Mucosa of stomach (tissue), 1 donor: ENCODE measurements around the gene URI1.

Source experiments
- H3K27me3 ChIP-seq: one replicate; pipeline ENCODE4 v1.7.0; 2013; ENCODE audit warnings: mild to moderate bottlenecking, low read length; ENCODE audit not compliant: control insufficient read depth, insufficient read depth
- H3K36me3 ChIP-seq: one replicate; pipeline ENCODE4 v1.7.0; 2013; ENCODE audit warnings: low read length; ENCODE audit not compliant: control insufficient read depth, insufficient read depth
- H3K4me1 ChIP-seq: one replicate; pipeline ENCODE4 v1.7.0; 2013; ENCODE audit warnings: mild to moderate bottlenecking, low read length; ENCODE audit not compliant: control insufficient read depth, insufficient read depth
- H3K4me3 ChIP-seq: one replicate; pipeline ENCODE4 v1.7.0; 2013; ENCODE audit warnings: low read length
- H3K9ac ChIP-seq: one replicate; pipeline ENCODE4 v1.7.0; 2013; ENCODE audit warnings: mild to moderate bottlenecking, low read length, moderate library complexity
- H3K9me3 ChIP-seq: one replicate; pipeline ENCODE4 v1.7.0; 2013; ENCODE audit warnings: mild to moderate bottlenecking, low read length, moderate library complexity; ENCODE audit not compliant: control insufficient read depth
- donor health status: Pancreatic carcinoma.

Gene URI1

GRCh38 chr19:29926031-29926430 is 16.0 kb upstream of the URI1 start:
- Histone ChIP-seq H3K4me3 (no peak overlapping the region), H3K9me3 (no peaks in the 10 kb centered on the region), H3K9ac (no peak overlapping the region), H3K36me3 (no peaks in the 10 kb centered on the region), H3K27me3 (no peaks in the 10 kb centered on the region), H3K4me1 (no peaks in the 10 kb centered on the region)

DNA sequence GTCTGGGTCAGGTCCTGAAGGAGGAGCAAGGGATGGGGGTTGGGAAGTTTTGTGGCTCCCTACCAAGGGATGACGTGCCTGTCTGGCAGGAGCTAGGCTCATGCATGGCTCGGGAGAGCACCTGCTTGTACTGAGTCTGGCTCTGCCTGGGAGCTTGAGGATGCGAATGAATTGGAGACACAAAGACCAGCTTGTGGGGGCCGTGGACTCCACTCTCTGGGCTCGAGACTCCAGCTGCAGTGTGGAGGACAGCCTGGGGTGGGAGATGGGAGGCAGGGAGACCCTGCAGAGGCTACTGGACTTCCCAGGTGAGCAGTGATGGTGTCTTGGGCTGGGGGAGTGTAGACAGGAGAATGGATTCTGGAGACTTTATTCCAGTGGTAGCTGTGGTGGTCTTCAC is 15.2 kb upstream of the URI1 start:
- H3K9me3 ChIP-seq, result no peaks in the 10 kb centered on the region
- no peaks in the 10 kb centered on the region for H3K36me3 ChIP-seq
- H3K4me1 ChIP-seq, result no peaks in the 10 kb centered on the region
- no peak overlapping the region for H3K9ac ChIP-seq
- no peaks in the 10 kb centered on the region for H3K27me3 ChIP-seq
- no peak overlapping the region for H3K4me3 ChIP-seq

GRCh38 chr19:29927944-29928625 is 14.0 kb upstream of the URI1 start:
- no peaks in the 10 kb centered on the region for H3K27me3 ChIP-seq
- H3K9me3 ChIP-seq, result no peaks in the 10 kb centered on the region
- H3K36me3 ChIP-seq, result no peaks in the 10 kb centered on the region
- H3K4me1 ChIP-seq, result no peaks in the 10 kb centered on the region
- no peak overlapping the region for H3K9ac ChIP-seq
- no peak overlapping the region for H3K4me3 ChIP-seq

DNA sequence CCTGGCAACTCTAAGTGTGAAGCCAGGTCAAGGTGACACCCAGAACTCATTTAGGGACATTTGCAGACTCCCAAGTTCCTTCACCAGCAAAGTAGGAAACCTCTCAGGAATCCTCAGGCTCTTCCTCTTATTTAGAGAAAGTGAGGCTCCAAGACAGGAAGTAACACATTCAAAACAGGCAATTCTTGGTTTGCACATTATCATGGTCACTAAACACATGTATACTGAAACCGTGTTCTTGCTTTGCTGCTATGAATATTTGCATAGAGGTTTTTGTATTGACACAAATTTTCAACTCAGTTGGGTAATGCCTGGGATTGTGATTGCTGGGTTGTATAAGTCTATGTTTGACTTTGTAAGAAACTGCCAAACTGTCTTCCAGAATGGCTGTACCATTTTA is 13.2 kb upstream of the URI1 start:
- Histone ChIP-seq H3K9me3 (no peaks in the 10 kb centered on the region), H3K36me3 (no peaks in the 10 kb centered on the region), H3K9ac (no peak overlapping the region), H3K4me3 (no peak overlapping the region), H3K27me3 (no peaks in the 10 kb centered on the region), H3K4me1 (no peaks in the 10 kb centered on the region)

DNA sequence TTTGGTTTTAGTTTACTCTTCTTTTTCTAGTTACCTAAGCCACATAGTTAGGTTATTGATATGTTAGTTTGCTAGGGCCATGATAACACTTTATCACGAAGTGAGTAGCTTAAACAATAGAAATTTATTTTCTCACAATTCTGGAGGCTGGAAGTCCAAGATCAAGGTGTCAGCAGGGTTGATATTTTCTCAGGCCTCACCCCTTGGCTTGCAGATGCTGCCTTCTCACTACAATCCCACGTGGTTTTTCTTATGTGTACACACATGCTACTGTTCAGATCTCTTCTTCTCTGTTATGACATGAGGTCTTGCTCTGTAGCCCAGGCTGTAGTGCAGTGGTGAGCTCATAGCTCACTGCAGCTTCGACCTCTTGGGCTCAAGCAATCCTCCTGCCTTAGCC is 7.8 kb upstream of the URI1 start:
- H3K36me3 ChIP-seq, result no peaks in the 10 kb centered on the region
- H3K9me3 ChIP-seq, result no peaks in the 10 kb centered on the region
- H3K4me3 ChIP-seq, result no peak overlapping the region
- no peaks in the 10 kb centered on the region for H3K27me3 ChIP-seq
- H3K9ac ChIP-seq, result no peak overlapping the region
- H3K4me1 ChIP-seq, result no peaks in the 10 kb centered on the region

DNA sequence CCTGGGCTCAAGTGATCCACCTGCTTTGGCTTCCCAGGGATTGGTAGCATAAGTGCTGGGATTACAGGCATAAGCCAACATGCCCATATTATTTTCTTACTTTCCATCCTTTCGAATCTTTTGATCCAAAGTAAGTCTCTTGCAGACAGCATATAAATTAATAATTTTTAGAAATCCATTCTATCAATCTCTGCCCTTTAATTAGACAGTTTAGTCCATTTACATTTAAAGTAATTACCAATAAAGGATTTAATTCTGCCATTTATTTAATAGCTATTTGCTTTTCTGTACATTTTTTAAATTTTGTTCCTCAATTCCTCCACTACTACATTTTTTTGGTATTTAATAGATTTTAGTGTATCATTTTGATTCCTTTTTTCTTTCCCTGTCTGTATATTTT is 7.3 kb upstream of the URI1 start:
- H3K4me3 ChIP-seq, result no peak overlapping the region
- H3K36me3 ChIP-seq, result no peaks in the 10 kb centered on the region
- peaks cover 1% of the 10 kb centered on the region for H3K27me3 ChIP-seq
- no peaks in the 10 kb centered on the region for H3K4me1 ChIP-seq
- H3K9ac ChIP-seq, result no peak overlapping the region
- H3K9me3 ChIP-seq, result no peaks in the 10 kb centered on the region

GRCh38 chr19:29936409-29936808 is 5.6 kb upstream of the URI1 start:
- Histone ChIP-seq H3K9me3 (no peaks in the 10 kb centered on the region), H3K27me3 (peaks cover 9% of the 10 kb centered on the region), H3K4me1 (no peaks in the 10 kb centered on the region), H3K9ac (no peak overlapping the region), H3K36me3 (no peaks in the 10 kb centered on the region), H3K4me3 (no peak overlapping the region)

GRCh38 chr19:29939628-29940027 is 2.4 kb upstream of the URI1 start:
- Histone ChIP-seq H3K4me3 (no peak overlapping the region), H3K36me3 (no peaks in the 10 kb centered on the region), H3K27me3 (peaks cover 9% of the 10 kb centered on the region), H3K4me1 (peaks cover 5% of the 10 kb centered on the region), H3K9ac (no peak overlapping the region), H3K9me3 (no peaks in the 10 kb centered on the region)

GRCh38 chr19:29940971-29941585 is 961 bp upstream of the URI1 start:
- Histone ChIP-seq H3K36me3 (no peaks in the 10 kb centered on the region), H3K9me3 (no peaks in the 10 kb centered on the region), H3K4me1 (peaks cover 5% of the 10 kb centered on the region), H3K9ac (no peak overlapping the region), H3K4me3 (no peak overlapping the region), H3K27me3 (peaks cover 9% of the 10 kb centered on the region)

DNA sequence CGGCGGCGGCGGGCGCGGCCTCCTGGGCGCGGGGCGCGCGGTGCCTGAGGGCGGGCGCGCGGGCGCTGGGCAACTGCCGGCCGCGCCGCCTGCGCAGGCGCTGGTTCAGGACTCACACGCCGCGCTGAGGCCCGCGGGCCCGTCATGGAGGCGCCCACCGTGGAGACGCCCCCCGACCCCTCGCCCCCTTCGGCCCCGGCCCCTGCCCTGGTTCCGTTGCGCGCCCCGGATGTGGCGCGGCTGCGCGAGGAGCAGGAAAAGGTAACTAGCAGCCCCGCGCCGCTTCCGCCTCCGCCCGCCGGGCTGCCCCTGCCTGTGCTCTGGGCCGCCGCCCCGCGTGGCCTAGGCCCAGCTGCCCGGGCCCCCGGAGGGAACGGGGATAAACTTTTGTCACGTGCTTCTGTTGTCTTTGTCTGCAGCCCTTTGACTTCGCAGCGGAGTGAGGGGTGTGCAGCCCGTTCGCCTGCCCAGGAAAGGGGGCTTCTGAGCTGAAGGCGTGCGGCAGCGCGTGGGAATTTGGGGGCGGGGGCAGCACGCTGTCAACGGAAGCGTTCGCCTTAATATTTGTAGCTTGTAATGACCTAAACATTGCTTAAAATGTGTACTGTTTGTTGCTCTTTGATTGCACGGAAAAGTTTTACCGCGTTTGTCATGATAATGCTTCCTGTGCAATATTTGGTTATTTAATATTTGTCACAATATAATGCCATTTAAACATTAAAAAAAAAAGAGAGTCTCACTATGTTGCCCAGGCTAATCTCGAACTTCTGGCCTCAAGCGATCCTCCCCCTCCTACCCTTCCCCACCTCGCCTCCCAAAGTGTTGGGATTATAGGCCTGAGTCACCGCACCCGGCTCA is 594 bp downstream of the URI1 start:
- Histone ChIP-seq H3K9me3 (no peaks in the 10 kb centered on the region), H3K9ac (peak overlapping the region; percentile 77), H3K4me3 (peak overlapping the region; percentile 88), H3K4me1 (peaks cover 5% of the 10 kb centered on the region), H3K36me3 (no peaks in the 10 kb centered on the region), H3K27me3 (peaks cover 9% of the 10 kb centered on the region)

DNA sequence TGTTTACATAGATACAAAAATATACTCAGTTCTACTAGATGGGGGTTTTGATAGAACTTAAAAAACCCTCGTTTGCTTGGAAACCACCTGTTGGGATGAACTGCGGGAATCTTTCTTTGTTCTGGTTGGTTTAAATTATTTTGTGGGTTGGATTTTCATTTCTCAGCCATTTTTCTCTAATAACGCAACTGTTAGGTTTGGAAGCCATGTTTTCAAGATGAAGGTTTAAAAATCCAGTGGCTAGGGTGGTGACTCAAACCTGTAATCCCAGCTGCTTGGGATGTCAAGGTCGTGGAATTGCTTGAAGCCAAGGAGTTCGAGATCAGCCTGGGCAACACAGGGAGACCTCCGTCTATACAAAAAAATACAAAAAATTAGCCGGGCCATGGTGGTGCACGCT is 1.6 kb downstream of the URI1 start:
- Histone ChIP-seq H3K4me3 (no peak overlapping the region), H3K36me3 (no peaks in the 10 kb centered on the region), H3K9ac (peak overlapping the region; percentile 77), H3K9me3 (no peaks in the 10 kb centered on the region), H3K4me1 (peaks cover 5% of the 10 kb centered on the region), H3K27me3 (peaks cover 9% of the 10 kb centered on the region)

DNA sequence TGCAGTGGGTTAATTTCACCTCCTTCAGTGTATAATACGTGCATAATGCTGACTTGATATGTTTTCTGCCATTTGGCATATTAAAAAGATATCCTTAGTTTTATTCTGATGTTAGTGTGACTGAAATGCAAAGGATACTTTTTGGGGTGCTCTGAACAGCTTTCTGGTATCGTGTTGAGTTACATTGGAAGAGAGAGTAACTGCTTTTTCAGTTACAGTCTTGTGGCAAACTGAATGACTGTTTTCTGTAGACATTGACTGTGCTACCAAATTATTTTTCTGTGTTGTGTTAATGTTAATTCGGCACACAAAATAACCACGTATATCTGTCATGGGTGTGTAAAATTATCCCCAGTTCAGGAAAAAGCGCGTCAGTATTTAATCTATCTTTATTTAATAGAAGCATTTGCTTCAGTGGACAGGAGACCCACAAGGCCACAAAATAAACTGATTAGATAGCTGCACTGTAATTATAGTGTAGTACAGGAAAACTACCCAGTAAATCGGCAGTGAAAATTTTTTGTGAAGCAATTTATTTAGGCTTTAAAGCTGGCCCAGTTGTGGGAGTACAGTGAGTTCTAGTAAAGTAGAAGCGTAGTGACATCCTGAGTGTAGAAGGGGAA is 2.5 kb downstream of the URI1 start:
- Histone ChIP-seq H3K36me3 (no peaks in the 10 kb centered on the region), H3K9ac (no peak overlapping the region), H3K27me3 (peaks cover 9% of the 10 kb centered on the region), H3K9me3 (no peaks in the 10 kb centered on the region), H3K4me1 (peaks cover 5% of the 10 kb centered on the region), H3K4me3 (no peak overlapping the region)
